22Rv1 (cell line): ENCODE data around the gene ARL2.

ENCODE experiments used
- CTCF ChIP-seq: fragments of 450-650 bp; IDR thresholded peaks from 2 replicates; pipeline ENCODE4 v1.5.1; 2017; ENCODE audit warnings: mild to moderate bottlenecking
- ZFX ChIP-seq: fragments of 450-650 bp; IDR thresholded peaks from 2 replicates; pipeline ENCODE4 v1.6.1; 2017; ENCODE audit warnings: antibody characterized with exemption, borderline replicate concordance

DNA sequence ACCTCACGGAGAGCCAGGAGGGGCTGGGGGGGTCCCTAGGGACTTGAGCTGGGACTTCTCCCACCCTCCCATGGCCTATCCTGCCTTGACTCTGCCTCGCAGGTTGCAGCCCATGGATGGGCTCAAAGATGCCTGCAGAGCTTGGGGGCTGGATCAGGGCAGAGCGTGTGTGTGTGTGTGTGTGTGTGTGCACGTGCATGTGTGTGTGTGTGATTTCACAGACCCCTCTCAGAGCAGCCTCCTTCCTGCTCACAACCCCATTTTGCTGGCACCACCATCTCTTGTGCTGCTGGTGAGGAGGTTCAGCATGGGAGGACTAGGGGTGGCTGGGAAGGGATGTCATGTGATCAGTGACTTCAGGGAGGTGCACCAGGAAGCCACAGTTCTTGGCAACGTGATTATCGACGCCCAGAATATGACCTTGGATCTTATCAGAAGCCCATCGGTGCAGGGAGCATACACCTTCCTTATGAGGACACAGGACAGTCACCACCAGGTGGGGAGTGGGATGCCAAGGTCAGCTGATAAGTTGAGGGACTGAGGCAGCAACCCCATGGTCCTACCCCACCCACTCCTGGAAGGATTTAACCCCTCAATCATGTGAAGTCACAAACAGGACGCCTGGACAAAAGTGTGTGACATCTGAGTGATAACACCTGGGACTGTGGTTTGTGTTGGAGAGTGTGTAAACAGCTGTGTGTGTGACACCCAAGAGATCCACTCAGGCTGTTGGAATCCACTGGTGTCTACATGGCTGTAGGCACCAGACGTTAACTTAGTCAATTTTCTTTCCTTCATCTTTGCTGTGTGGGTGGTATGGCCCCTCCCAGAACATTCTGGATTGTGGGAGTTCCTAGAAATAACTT is 46.2 kb downstream of the ARL2 start:
- TF ChIP-seq ZFX (no peak), CTCF (no peak)
